HFF-Myc (cell line): ENCODE results near the gene DAAM1.

Source experiments
- DNase-seq: peaks from one replicate; pipeline ENCODE4 v3.0.0-alpha.2; 2011; ENCODE audit warnings: low read depth; ENCODE audit errors: extremely low read depth
- H3K4me3 ChIP-seq: replicated peaks from 2 replicates; pipeline ENCODE4 v1.5.1; 2011; ENCODE audit warnings: low read depth, mild to moderate bottlenecking, control low read depth, low read length
- CTCF ChIP-seq: IDR thresholded peaks from 2 replicates; pipeline ENCODE4 v1.5.1; 2012; ENCODE audit warnings: mild to moderate bottlenecking, low read depth, low read length, control low read depth; ENCODE audit errors: missing control alignments

DAAM1 gene

GRCh38 chr14:59313144-59313651 is 124.7 kb downstream of the DAAM1 start:
- H3K4me3 ChIP-seq = no peak overlapping the region
- no peak for TF ChIP-seq CTCF

GRCh38 chr14:59313658-59314608 is 125.5 kb downstream of the DAAM1 start:
- no peak for TF ChIP-seq CTCF
- H3K4me3 ChIP-seq = no peak overlapping the region
- no peak for DNase-seq

More at GRCh38 chr14:59313144-59313651, 124.7 kb downstream of the DAAM1 start:
- DNase-seq = no peak

GRCh38 chr14:59314953-59315599 is 126.6 kb downstream of the DAAM1 start:
- no peak for TF ChIP-seq CTCF
- no peak for DNase-seq
- no peak overlapping the region for H3K4me3 ChIP-seq

- H3K4me3 ChIP-seq = no peak overlapping the region
- DNase-seq = no peak
- no peak for TF ChIP-seq CTCF
Measured at GRCh38 chr14:59316151-59316830, 127.8 kb downstream of the DAAM1 start.

GRCh38 chr14:59317346-59317745 is 128.9 kb downstream of the DAAM1 start:
- no peak for DNase-seq
- H3K4me3 ChIP-seq = no peak overlapping the region
- no peak for TF ChIP-seq CTCF

- DNase-seq = no peak
- TF ChIP-seq CTCF = no peak
- H3K4me3 ChIP-seq = no peak overlapping the region
Measured at GRCh38 chr14:59317798-59318505, 129.5 kb downstream of the DAAM1 start.
